Renal cortex interstitium (tissue), 11 donors: ENCODE results near the gene FOS. TPM values are rescaled to one million over a fixed set of nuclear protein-coding genes. Genes with fewer than 3 reads are reported as not detected.

Source experiments
- DNase-seq, 11 donors: peaks; one replicate each; pipeline ENCODE4 v3.0.0-alpha.2; 2013; ENCODE audit warnings: low read depth in 9 of 11, low spot score in 4 of 11; ENCODE audit errors: extremely low read depth in 1 of 11
- polyA plus RNA-seq, 3 donors: library from polyadenylated mRNA; unstranded; fragments of 120-200 nt; gene quantifications; one replicate each; pipeline ENCODE4 v1.2.1, GENCODE V29; 2013; ENCODE audit not compliant: insufficient read length in 3 of 3

FOS gene
- polyA plus RNA-seq, 3 donors = 241 to 640 (median 512) TPM

DNA sequence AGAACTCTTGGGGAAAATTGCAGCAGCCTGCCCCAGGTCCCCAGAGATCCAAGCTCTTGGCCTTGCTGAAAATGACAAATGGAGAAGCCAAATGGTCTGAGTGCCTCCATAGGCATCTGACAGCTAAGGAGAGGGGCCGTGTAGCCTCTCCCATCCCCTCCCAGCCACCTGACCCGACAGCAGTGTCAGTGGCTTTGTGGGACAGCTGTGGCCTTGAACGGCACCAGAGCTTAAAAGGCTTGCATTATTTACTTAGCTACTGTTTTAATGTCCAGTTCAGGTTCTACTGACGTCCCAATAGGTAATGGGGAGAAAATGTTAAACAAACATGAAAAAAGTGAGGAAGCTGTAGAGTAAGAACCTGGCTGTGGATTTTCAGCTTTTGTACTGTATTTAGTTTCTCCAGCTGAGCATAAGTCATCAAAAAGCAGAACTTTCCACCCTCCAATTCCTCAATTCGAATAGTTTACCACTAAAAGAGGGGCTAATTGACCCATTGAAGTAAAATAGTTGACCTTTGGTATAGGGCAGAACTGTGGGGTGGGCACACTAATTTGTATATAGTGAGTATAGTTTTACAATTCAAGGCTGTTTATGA, 50.0 kb downstream of the FOS start:
- DNase-seq = no peak

GRCh38 chr14:75329369-75329768, 50.7 kb downstream of the FOS start:
- DNase-seq = no peak

GRCh38 chr14:75331471-75331870, 52.8 kb downstream of the FOS start:
- no peak for DNase-seq

Other genes starting within 250 kb of the FOS start
- gene MLH3, start 227.4 kb upstream of the FOS start, polyA plus RNA-seq = 10 to 100 TPM; 29.7 to 43.7 (median 34.6) TPM
- gene ACYP1, start 214.8 kb upstream of the FOS start, polyA plus RNA-seq = 10 to 100 TPM; 29.2 to 54.5 (median 32.8) TPM
- 1 to 10 TPM; 6.3 to 9.3 (median 7.0) TPM for gene ZC2HC1C, start 209.2 kb upstream of the FOS start, polyA plus RNA-seq
- 100 to 1,000 TPM; 129 to 142 (median 130) TPM for gene NEK9, start 151.8 kb upstream of the FOS start, polyA plus RNA-seq
- gene TMED10, start 102.2 kb upstream of the FOS start, polyA plus RNA-seq = 100 to 1,000 TPM; 256 to 273 (median 264) TPM
- 10 to 100 TPM; 18.3 to 28.0 (median 26.1) TPM for gene JDP2, start 149.2 kb downstream of the FOS start, polyA plus RNA-seq
- under 1 TPM; 0.40 to 0.43 (median 0.42) TPM for gene BATF, start 243.6 kb downstream of the FOS start, polyA plus RNA-seq